GM12878 (cell line): Measurements from ENCODE around the gene KIRREL3. TPM values are rescaled to one million over a fixed set of nuclear protein-coding genes. Genes with fewer than 3 reads are reported as not detected.

Source experiments
- ATAC-seq: fragments of 200-7000 bp; cut with Tn5 transposase; 3 replicates; pipeline ENCODE4 v1.9.1; 2020; ENCODE audit warnings: mild to moderate bottlenecking, moderate library complexity
- BruUV-seq: library from RNA; stranded (reverse); fragments of 400-500 nt; replicated peaks from 2 replicates; lab custom pipeline; 2021; lab: Mats Ljungman, UMichigan
- CTCF ChIA-PET: fragments of 300-600 bp; sonication (Branson Sonifier 250); formaldehyde crosslinking; extraction: SDS; loops from one replicate; lab custom pipeline; 2021; ENCODE audit warnings: inconsistent platforms; lab: Yijun Ruan, JAX
- POLR2A ChIA-PET: fragments of 350-600 bp; formaldehyde crosslinking; extraction: SDS; loops from one replicate; lab custom pipeline; 2021; ENCODE audit warnings: inconsistent platforms; lab: Charles Lee
- RAD21 ChIA-PET: fragments of 300-600 bp; sonication (Branson Sonifier 250); formaldehyde crosslinking; loops from one replicate; lab custom pipeline; 2023; ENCODE audit warnings: antibody characterized with exemption; ENCODE audit not compliant: unreplicated experiment; lab: Charles Lee
- SMC1A ChIA-PET: fragments of 300-600 bp; sonication (Branson Sonifier 250); formaldehyde crosslinking; loops from one replicate; lab custom pipeline; 2023; ENCODE audit not compliant: unreplicated experiment, uncharacterized antibody; lab: Charles Lee
- DNase-seq: peaks from one replicate; pipeline ENCODE4 v3.0.0-alpha.2; 2011; ENCODE audit warnings: low read depth, low spot score
- FAIRE-seq: peaks from 3 replicates; lab custom pipeline; 2011; peaks lifted over from hg19 to GRCh38; lab: Jason Lieb, UNC
- H2AFZ ChIP-seq: 2 replicates; pipeline ENCODE4 v1.6.0; 2011; ENCODE audit warnings: low read depth, low read length, control low read depth; ENCODE audit not compliant: control insufficient read depth
- H3K27ac ChIP-seq: 2 replicates; pipeline ENCODE4 v1.5.1; 2011; ENCODE audit warnings: control low read depth; ENCODE audit not compliant: control insufficient read depth, insufficient read depth
- H3K27me3 ChIP-seq, 2 experiments: replicated peaks in 1 of 2; 2 replicates each; pipeline versions ENCODE4 v1.6.0 to v1.6.1; 2011; ENCODE audit warnings: low read length in 1 of 2; ENCODE audit not compliant: control insufficient read depth in 2 of 2, insufficient read depth in 2 of 2
- H3K36me3 ChIP-seq, 2 experiments: 2 replicates each; pipeline ENCODE4 v1.5.1; 2011; ENCODE audit warnings: low read length in 1 of 2; ENCODE audit not compliant: control insufficient read depth in 2 of 2, insufficient read depth in 2 of 2
- H3K4me1 ChIP-seq: 2 replicates; pipeline ENCODE4 v1.6.1; 2011; ENCODE audit warnings: mild to moderate bottlenecking, low read length, moderate library complexity, mixed read lengths; ENCODE audit not compliant: control insufficient read depth, insufficient read depth
- H3K4me2 ChIP-seq: 2 replicates; pipeline ENCODE4 v1.6.0; 2011; ENCODE audit warnings: control low read depth; ENCODE audit not compliant: control insufficient read depth, insufficient read depth
- H3K4me3 ChIP-seq: fragments of 200-600 bp; sonication (generic); 2 replicates; pipeline ENCODE4 v1.5.1; 2016
- H3K79me2 ChIP-seq: 2 replicates; pipeline ENCODE4 v1.6.0; 2011; ENCODE audit warnings: low read length; ENCODE audit not compliant: control insufficient read depth, insufficient read depth
- H3K9ac ChIP-seq: 2 replicates; pipeline ENCODE4 v1.8.0; 2011; ENCODE audit warnings: low read length, control low read depth, mixed read lengths; ENCODE audit not compliant: control insufficient read depth, insufficient read depth
- H3K9me3 ChIP-seq: replicated peaks from 3 replicates; pipeline ENCODE4 v1.5.1; 2011; ENCODE audit warnings: mild to moderate bottlenecking, low read length; ENCODE audit not compliant: control insufficient read depth, insufficient read depth
- H4K20me1 ChIP-seq: 2 replicates; pipeline ENCODE4 v1.6.0; 2011; ENCODE audit not compliant: control insufficient read depth, insufficient read depth
- BCLAF1 ChIP-seq: fragments of 450-650 bp; IDR thresholded peaks from 2 replicates; pipeline ENCODE4 v1.6.1; 2017; ENCODE audit warnings: antibody characterized with exemption, mild to moderate bottlenecking, moderate library complexity
- MLLT1 ChIP-seq: fragments of 450-650 bp; IDR thresholded peaks from 2 replicates; pipeline ENCODE4 v1.6.1; 2016; ENCODE audit warnings: mild to moderate bottlenecking
- RELA ChIP-seq: fragments of 450-650 bp; IDR thresholded peaks from 2 replicates; pipeline ENCODE4 v1.8.0; 2014; ENCODE audit warnings: borderline replicate concordance; ENCODE audit not compliant: partially characterized antibody
- SP1 ChIP-seq: IDR thresholded peaks from one replicate; pipeline ENCODE4 v1.6.1; 2011; ENCODE audit warnings: low read depth, low read length
- ZBTB33 ChIP-seq: fragments of 450-650 bp; IDR thresholded peaks from 2 replicates; pipeline ENCODE4 v1.6.1; 2017; ENCODE audit warnings: mild to moderate bottlenecking
- WGBS: methylation state at CpG from one replicate; pipeline ENCODE4 v1.1.6; 2016; ENCODE audit warnings: low lambda C conversion rate; ENCODE audit not compliant: insufficient replicate concordance, insufficient coverage; ENCODE audit errors: missing lambda C conversion rate; 5-methylcytosine and 5-hydroxymethylcytosine counted together
- in situ Hi-C: fragments of 300-500 bp; cut with MboI; formaldehyde crosslinking; loops from 9 replicates; pipeline ENCODE4 v1.14.3; 2018; ENCODE audit warnings: mixed read lengths
- intact Hi-C: fragments of 100-400 bp; cut with micrococcal nuclease; formaldehyde crosslinking; loops from one replicate; pipeline ENCODE4 v1.14.2; 2022; ENCODE audit not compliant: unreplicated experiment
- polyA plus RNA-seq, 11 experiments: library from polyadenylated mRNA; depleted of rRNA in 4 of 11; unstranded in 6 of 11; stranded (reverse) in 5 of 11; fragments of >200 nt; fragmentation: Nextera tagmentation in 4 of 11; fragmentation: Illumina TruSeq in 1 of 11; extraction: Ambion mirVana in 4 of 11; extraction: Trizol in 1 of 11; gene quantifications; 1 replicate in 1 of 11; 2 replicates in 10 of 11; pipeline versions ENCODE4 v1.2.1 to v1.2.3, GENCODE V29; 2011 to 2016; ENCODE audit warnings: inconsistent platforms in 2 of 11, missing spikeins in 2 of 11, low read depth in 1 of 11
- total RNA-seq, 4 experiments: library from RNA; depleted of rRNA in 3 of 4; stranded (reverse); fragments of >200 nt in 3 of 4; fragmentation: Illumina TruSeq in 1 of 4; extraction: Trizol in 1 of 4; gene quantifications; 2 replicates each; pipeline versions ENCODE4 v1.2.1 to v1.2.3, GENCODE V29; 2013 to 2021

KIRREL3 gene
- total and polyA plus RNA-seq, 10 of the 15 experiments (the other 5 are each of a cell fraction or from before 2014, with no cell fraction given) = under 0.01 TPM; not detected in 9

GRCh38 chr11:127002669-127003259, 2.2 kb upstream of the KIRREL3 start:
- ChIA-PET CTCF (interaction anchor here (1.0 to 1.3 kb wide), 2 partner anchors 72 to 286 kb away, joined by 5 read pairs; no protein-coding TSS in a partner anchor), RAD21 (no interaction called here), SMC1A (no interaction called here), POLR2A (no interaction called here)
- Histone ChIP-seq H2AFZ (no peak overlapping the region), H3K4me3 (no peak overlapping the region), H3K27me3 (peaks cover 18 to 34% of the 10 kb centered on the region in 2 experiments), H4K20me1 (no peaks in the 10 kb centered on the region), H3K4me2 (no peak overlapping the region), H3K79me2 (no peaks in the 10 kb centered on the region), H3K9ac (no peak overlapping the region), H3K36me3 (no peaks in the 10 kb centered on the region), H3K4me1 (no peaks in the 10 kb centered on the region), H3K27ac (no peak overlapping the region), H3K9me3 (no peaks in the 10 kb centered on the region)
- no peak for ATAC-seq
- WGBS = 10% methylated on average over 12 of the region's 16 CpGs
- in situ Hi-C loops = no loop called here
- intact Hi-C loops = no loop called here
- TF ChIP-seq RELA = no peak
- TF ChIP-seq BCLAF1 = no peak
- no peak for TF ChIP-seq SP1
- TF ChIP-seq MLLT1 = no peak
- TF ChIP-seq ZBTB33 = no peak
- DNase-seq = no peak
- BruUV-seq = no TSS peak
- no peak for FAIRE-seq
